IPS-NIHi7 (cell line): ENCODE measurements around the gene COL25A1.
A peak's percentile ranks its signal among the peaks of the same experiment; 100 is the strongest.
"Not testable (repeated sequence)": the region's sequence is repeated elsewhere in the genome, so short reads cannot be mapped to it uniquely, and the experiment has no call there.

ENCODE experiments used
- DNase-seq: peaks from one replicate; pipeline ENCODE4 v3.0.0; 2012; ENCODE audit warnings: mixed read lengths; ENCODE audit errors: extremely low spot score

The COL25A1 gene

DNA sequence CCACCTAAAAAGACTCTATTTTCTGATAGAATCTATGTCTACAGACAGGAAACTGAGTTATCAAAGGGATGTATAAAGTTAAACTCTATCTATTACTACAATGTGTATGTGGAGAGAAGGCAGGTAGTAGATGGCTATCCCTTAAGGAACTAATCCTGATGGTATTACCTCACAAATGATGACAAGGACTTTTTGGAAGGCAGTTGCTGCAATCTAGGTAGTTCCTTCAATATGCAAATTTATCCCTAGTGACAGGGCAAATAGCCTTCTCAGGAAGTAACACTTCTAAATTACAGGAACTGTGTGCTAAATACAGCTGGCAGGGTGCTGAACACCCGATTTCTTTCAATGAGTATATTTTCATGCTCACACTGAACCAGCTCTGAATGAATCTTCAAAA is 177.4 kb downstream of the COL25A1 start:
- DNase-seq, result peak; percentile 19

- no peak for DNase-seq
Measured at GRCh38 chr4:109123951-109124350, 178.5 kb downstream of the COL25A1 start.

DNA sequence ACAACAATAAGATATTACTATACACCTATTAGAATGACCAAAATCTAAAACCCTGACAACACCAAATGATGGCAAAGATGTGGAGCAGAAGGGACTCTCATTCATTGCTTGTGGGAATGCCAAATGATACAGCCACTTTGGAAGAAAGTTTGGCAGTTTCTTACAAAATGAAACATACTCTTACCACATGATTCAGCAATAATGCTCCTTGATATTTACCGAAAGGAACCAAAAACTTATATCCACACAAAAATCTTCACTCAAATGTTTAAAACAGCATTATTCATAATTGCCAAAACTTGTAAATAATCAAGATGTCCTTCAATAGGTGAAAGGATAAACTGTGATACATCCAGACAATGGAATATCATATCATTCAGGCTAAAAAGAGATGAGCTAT is 180.9 kb downstream of the COL25A1 start:
- DNase-seq, result no peak

- no peak for DNase-seq
Measured at GRCh38 chr4:109119852-109120251, 182.6 kb downstream of the COL25A1 start.

DNA sequence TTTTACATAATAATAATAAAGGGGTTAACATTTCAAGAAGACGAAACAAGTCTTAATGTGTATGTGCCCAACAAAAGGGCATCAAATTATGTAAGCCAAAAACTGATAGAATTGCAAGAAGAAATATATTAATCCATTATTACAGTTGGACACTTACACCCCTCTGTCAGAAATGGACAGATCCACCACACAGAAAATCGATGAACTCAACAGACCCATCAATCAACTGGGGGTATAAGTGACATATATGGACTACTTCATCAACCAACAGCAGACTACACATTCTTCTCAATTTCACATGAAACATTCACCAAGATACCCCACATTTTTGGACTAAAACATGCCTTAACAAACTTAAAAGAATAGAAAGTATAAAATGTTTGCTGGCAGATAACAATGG is 183.8 kb downstream of the COL25A1 start:
- no peak for DNase-seq

DNA sequence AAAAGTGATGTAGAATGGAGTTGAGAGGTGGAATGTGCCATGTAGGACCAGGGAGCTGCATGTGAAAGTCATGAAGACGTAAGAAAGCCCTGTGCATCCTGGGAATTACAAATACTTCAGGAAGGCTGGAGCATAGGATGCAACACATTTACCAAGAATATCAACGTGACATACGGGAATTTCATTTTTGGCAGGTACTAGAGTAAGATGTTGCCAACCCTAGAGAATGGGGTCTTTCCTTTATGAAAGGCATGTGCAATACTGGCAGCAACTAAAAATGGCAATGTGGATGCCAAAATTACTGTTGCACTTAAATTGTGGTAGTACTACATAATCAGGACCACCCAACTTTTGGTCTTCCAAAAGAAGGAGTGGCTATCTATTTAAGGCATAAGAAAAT is 188.0 kb downstream of the COL25A1 start:
- no peak for DNase-seq

DNA sequence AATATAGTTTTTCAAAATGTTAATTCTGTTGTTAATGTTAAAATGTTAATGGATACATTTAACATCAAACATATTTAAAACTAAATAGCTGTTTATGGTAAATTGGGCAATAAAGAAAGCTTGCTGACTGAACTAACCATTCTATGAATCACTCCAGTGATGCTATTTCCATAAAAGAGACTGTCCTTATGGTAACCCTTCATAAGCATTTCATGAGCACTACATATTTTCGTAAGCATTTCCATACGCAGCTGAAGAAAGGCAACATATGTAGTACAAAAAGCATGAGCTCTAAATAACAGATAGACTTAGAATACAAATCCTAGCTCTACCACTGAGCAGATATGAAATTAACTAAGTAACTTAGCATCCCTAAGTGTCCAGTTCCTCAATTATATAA is 188.9 kb downstream of the COL25A1 start:
- DNase-seq, result no peak

DNA sequence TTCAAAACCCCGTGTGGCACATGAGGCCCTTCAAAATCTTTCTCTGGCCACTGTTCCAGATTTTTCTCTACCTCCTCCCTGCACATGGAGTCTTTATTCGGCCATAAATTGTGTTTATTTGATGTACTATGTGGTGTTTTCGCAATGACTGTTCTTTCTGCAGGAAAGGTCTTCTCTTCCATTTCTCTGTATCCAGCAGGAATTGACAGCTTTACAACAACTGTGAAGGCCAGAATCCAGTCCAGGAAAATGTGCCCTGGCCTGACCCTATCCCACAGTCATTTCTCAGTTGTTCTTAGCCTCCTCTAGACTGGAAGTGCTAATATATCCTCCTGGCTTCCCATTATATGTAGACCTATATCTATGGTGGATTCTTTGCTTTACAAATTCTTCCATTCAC is 191.4 kb downstream of the COL25A1 start:
- no peak for DNase-seq

DNA sequence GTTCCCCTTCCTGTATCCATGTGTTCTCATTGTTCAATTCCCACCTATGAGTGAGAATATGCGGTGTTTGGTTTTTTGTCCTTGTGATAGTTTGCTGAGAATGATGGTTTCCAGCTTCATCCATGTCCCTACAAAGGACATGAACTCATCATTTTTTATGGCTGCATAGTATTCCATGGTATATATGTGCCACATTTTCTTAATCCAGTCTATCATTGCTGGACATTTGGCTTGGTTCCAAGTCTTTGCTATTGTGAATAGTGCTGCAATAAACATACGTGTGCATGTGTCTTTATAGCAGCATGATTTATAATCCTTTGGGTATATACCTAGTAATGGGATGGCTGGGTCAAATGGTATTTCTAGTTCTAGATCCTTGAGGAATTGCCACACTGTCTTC is 194.2 kb downstream of the COL25A1 start:
- DNase-seq, result not testable (repeated sequence)

DNA sequence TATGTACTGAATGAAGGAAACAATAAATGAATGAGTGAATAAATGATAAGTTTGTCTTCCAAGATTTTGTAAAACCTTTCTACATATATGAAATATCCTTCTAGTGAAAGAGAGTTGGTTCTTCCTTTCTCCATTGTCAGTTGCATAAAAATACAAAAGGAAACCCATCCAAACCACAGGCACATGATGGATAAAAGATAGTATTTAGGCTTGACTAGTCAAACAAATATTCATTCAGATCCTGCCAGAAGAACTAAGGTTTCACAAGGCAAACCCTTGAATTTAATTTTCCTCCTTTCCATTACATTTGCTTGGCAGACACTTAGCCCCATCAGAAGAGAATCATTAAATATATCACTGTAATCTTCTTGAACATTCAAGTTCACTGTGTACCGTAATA is 208.4 kb downstream of the COL25A1 start:
- no peak for DNase-seq

DNA sequence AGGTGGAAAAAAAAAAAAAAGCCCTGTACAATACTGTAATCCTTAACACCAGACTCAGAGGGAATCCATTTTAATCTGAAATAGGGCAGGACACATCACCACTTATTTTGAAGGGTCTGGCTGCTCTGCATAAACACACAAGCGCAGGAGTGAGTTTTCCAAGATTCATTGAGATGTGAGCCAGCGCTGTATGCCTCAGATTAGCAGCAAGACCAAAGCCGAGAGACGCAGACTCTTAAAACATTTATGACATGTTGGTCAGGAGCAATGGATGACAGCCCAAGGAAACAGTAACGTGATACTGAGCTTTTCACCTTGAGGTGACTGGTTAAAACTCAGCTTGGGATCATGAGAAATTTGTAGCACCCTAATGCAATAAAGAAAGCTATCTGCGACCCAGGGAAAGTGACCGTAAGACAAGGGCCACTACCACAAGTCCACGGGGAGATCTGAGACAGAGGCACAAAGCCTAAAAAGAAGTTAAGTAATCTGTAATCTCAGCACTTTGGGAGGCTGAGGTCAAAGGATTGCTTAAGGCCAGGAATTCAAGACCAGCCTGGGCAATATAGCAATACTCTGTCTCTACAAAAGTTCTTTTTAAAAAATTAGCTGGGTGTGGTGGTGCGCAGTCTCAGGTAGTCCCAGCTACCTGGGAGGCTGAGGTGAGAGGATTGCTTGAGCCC is 210.6 kb downstream of the COL25A1 start:
- no peak for DNase-seq

- DNase-seq, result no peak
Measured at GRCh38 chr4:109083911-109084310, 218.5 kb downstream of the COL25A1 start.

- no peak for DNase-seq
Measured at GRCh38 chr4:109079731-109080130, 222.7 kb downstream of the COL25A1 start.

DNA sequence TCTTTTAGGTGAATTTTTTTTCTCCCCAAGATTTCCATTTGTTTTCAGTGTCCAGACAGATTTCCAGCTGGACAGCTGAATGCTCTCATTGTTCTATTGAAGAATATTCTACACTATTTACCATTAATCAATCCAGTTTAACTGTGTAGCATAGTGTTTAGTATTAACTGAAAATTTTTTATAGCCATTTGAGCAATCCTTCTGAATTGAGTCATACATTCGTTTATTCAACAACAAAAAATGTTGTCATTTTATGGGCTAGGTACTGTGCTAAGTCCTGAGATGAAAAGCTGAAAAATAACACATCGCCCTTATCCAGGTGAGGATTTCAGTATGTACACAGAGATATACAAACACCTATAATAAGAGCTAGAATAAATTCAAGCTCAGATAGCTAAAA is 223.3 kb downstream of the COL25A1 start:
- DNase-seq, result no peak

DNA sequence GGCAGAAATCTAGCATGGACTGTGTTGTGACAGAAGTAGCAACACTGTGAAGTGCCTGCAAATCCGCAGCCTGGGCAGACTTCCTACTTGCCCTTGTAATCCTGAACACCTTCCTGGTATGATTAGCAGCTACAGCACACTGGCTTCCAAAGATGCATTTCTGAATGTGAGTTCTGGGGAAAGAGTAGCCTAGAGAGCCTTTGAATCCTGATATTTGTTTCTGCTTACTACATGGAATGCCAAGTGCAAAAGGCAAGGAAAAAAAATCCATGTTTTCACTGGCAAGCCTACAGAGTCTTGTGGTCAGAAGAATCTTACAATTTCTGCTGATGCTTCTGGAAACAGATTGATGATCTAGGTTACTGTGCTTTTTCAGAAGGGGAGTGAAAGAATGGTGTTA is 223.7 kb downstream of the COL25A1 start:
- no peak for DNase-seq

DNA sequence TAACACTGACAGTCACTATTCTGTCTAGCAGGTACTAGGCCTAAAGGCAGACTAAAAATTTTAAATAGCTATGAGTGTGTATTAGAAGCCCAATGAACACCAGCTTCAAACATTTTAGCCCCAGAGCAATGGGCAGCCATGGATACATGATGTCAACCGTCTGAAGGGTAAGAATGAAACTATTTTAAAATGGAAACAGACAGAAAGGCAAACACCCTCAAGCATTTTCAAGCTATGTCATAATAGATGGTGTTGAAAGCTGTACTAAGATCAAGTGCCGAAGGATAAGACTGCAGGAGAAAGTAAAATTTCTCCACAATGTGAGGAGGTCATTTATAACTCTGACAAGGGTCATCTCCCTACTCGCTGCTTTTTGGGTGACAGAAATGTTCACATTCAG is 225.0 kb downstream of the COL25A1 start:
- DNase-seq, result no peak

DNA sequence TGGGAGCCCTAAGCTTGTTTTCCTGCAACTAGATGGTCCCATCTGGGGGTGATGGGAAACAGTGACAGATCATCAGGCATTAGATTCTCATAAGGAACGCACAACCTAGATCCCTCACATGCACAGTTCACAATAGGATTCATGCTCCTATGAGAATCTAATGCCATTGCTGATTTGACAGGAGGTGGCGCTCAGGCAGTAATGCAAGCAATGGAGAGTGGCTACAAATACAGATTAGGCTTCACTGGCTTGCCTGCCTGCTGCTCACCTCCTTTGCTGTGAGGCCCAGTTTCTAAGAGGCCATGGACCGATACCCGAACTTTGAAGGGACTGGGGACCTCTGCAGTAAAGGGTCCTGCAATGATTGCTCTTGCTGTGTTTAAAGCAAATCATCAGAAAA is 225.7 kb downstream of the COL25A1 start:
- DNase-seq, result not testable (repeated sequence)

- no peak for DNase-seq
Measured at GRCh38 chr4:109075621-109076020, 226.8 kb downstream of the COL25A1 start.

GRCh38 chr4:109072595-109072994 is 229.9 kb downstream of the COL25A1 start:
- no peak for DNase-seq

- DNase-seq, result not testable (repeated sequence)
Measured at GRCh38 chr4:109070677-109071076, 231.8 kb downstream of the COL25A1 start.

- no peak for DNase-seq
Measured at GRCh38 chr4:109067508-109068235, 234.8 kb downstream of the COL25A1 start.

GRCh38 chr4:109065006-109065405 is 237.5 kb downstream of the COL25A1 start:
- no peak for DNase-seq

DNA sequence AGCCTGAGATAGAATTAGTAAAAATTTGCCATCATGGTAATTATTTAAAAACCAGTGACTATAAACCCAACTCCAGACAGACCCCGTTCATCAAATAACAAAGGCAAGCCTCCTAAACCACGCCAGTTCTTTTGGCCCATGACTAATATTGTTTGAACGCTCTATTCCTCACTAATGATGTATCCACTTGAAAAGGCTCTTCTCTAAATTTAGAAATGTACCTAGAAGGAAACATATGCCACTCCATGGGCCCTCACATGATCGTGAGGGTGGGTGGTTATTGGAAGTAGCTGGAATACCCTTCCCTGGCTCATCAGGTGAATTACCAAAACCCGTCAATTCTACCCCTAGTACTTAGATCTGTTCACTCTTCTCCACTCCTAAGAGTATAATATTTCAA is 249.2 kb downstream of the COL25A1 start:
- DNase-seq, result no peak

GRCh38 chr4:109052821-109053220 is 249.6 kb downstream of the COL25A1 start:
- no peak for DNase-seq
